HEK293 (cell line): ENCODE measurements around the gene LPIN1.

Source experiments
- CTCF ChIA-PET: fragments of 350-600 bp; formaldehyde crosslinking; extraction: SDS; loops from one replicate; lab custom pipeline; 2021; ENCODE audit warnings: antibody characterized with exemption; lab: Yijun Ruan, JAX
- POLR2A ChIA-PET: fragments of 300-600 bp; formaldehyde crosslinking; extraction: SDS; loops from one replicate; lab custom pipeline; 2020; ENCODE audit warnings: antibody characterized with exemption, inconsistent platforms; lab: Yijun Ruan, JAX
- H3K27ac ChIP-seq: fragments of 200-500 bp; sonication (Bioruptor generic); 2 replicates; pipeline ENCODE4 v1.5.1; 2014; ENCODE audit warnings: low read depth, low read length, control low read depth, inconsistent platforms; ENCODE audit errors: extremely low read depth
- H3K36me3 ChIP-seq, 2 experiments: fragments of 200-500 bp in 1 of 2; sonication (Bioruptor generic) in 1 of 2; 1 replicate in 1 of 2; 2 replicates in 1 of 2; pipeline ENCODE4 v1.5.1; 2014 to 2017; ENCODE audit warnings: inconsistent platforms in 2 of 2, low read length in 2 of 2; ENCODE audit not compliant: control insufficient read depth in 2 of 2, insufficient read depth in 1 of 2
- H3K4me1 ChIP-seq: fragments of 200-500 bp; sonication (Bioruptor generic); 2 replicates; pipeline ENCODE4 v1.5.1; 2014; ENCODE audit warnings: mild to moderate bottlenecking, low read length, inconsistent platforms; ENCODE audit not compliant: control insufficient read depth, insufficient read depth
- H3K4me3 ChIP-seq: 2 replicates; pipeline ENCODE4 v1.5.1; 2011; ENCODE audit warnings: low read depth, mild to moderate bottlenecking, control low read depth, low read length, moderate library complexity
- H3K9me3 ChIP-seq: fragments of 200-500 bp; sonication (Bioruptor generic); 2 replicates; pipeline ENCODE4 v1.5.1; 2014; ENCODE audit warnings: low read depth, low read length, inconsistent platforms; ENCODE audit not compliant: control insufficient read depth, insufficient read depth
- BCL11A ChIP-seq: fragments of 450-650 bp; formaldehyde crosslinking; IDR thresholded peaks from 2 replicates; pipeline ENCODE4 v1.5.1; 2016; ENCODE audit warnings: low read depth, missing biosample characterization, missing genetic modification characterization
- KLF1 ChIP-seq: fragments of 450-650 bp; formaldehyde crosslinking; IDR thresholded peaks from 2 replicates; pipeline ENCODE4 v1.5.1; 2016; ENCODE audit warnings: missing biosample characterization, missing genetic modification characterization
- KLF10 ChIP-seq: fragments of 450-650 bp; IDR thresholded peaks from 2 replicates; pipeline ENCODE4 v1.5.1; 2018; ENCODE audit warnings: missing biosample characterization, mild to moderate bottlenecking, missing genetic modification characterization
- REPIN1 ChIP-seq: fragments of 450-650 bp; formaldehyde crosslinking; IDR thresholded peaks from 2 replicates; pipeline ENCODE4 v1.5.1; 2017; ENCODE audit warnings: missing biosample characterization, missing genetic modification characterization, low read depth
- ZBTB21 ChIP-seq: fragments of 450-650 bp; formaldehyde crosslinking; IDR thresholded peaks from 2 replicates; pipeline ENCODE4 v1.5.1; 2017; ENCODE audit warnings: missing biosample characterization, missing genetic modification characterization
- ZBTB48 ChIP-seq: fragments of 450-650 bp; formaldehyde crosslinking; IDR thresholded peaks from 2 replicates; pipeline ENCODE4 v1.5.1; 2016; ENCODE audit warnings: missing biosample characterization, missing genetic modification characterization
- ZFP37 ChIP-seq: fragments of 450-650 bp; formaldehyde crosslinking; IDR thresholded peaks from 2 replicates; pipeline ENCODE4 v1.5.1; 2016; ENCODE audit warnings: missing biosample characterization, missing genetic modification characterization
- ZNF114 ChIP-seq: fragments of 450-650 bp; formaldehyde crosslinking; IDR thresholded peaks from 2 replicates; pipeline ENCODE4 v1.5.0; 2017; ENCODE audit warnings: missing biosample characterization, missing genetic modification characterization
- ZNF138 ChIP-seq: fragments of 450-650 bp; formaldehyde crosslinking; IDR thresholded peaks from 2 replicates; pipeline ENCODE4 v1.5.1; 2016; ENCODE audit warnings: missing biosample characterization, missing genetic modification characterization, borderline replicate concordance
- ZNF211 ChIP-seq: fragments of 450-650 bp; formaldehyde crosslinking; IDR thresholded peaks from 2 replicates; pipeline ENCODE4 v1.5.1; 2016; ENCODE audit warnings: low read depth, missing biosample characterization, missing genetic modification characterization
- ZNF214 ChIP-seq: fragments of 450-650 bp; formaldehyde crosslinking; IDR thresholded peaks from 2 replicates; pipeline ENCODE4 v1.5.1; 2017; ENCODE audit warnings: missing biosample characterization, mild to moderate bottlenecking, missing genetic modification characterization, borderline replicate concordance
- ZNF23 ChIP-seq: fragments of 450-650 bp; formaldehyde crosslinking; IDR thresholded peaks from 2 replicates; pipeline ENCODE4 v1.5.1; 2016; ENCODE audit warnings: missing biosample characterization, missing genetic modification characterization, borderline replicate concordance
- ZNF266 ChIP-seq: fragments of 450-650 bp; formaldehyde crosslinking; IDR thresholded peaks from 2 replicates; pipeline ENCODE4 v1.5.1; 2016; ENCODE audit warnings: missing biosample characterization, missing genetic modification characterization, low read depth
- ZNF274 ChIP-seq, 2 experiments: fragments of 200-500 bp in 1 of 2; fragments of 450-650 bp in 1 of 2; sonication (Bioruptor generic) in 1 of 2; formaldehyde crosslinking in 1 of 2; IDR thresholded peaks; 2 replicates each; pipeline versions ENCODE4 v1.5.1 to v1.6.1; 2014 to 2016; ENCODE audit warnings: borderline replicate concordance in 1 of 2, inconsistent platforms in 1 of 2, low read length in 1 of 2, missing biosample characterization in 1 of 2, missing genetic modification characterization in 1 of 2
- ZNF335 ChIP-seq: fragments of 450-650 bp; formaldehyde crosslinking; conservative IDR thresholded peaks from 2 replicates; pipeline ENCODE4 v1.5.1; 2016; ENCODE audit warnings: missing biosample characterization, missing genetic modification characterization
- ZNF350 ChIP-seq: fragments of 450-650 bp; formaldehyde crosslinking; IDR thresholded peaks from 2 replicates; pipeline ENCODE4 v1.5.0; 2017; ENCODE audit warnings: missing biosample characterization, mild to moderate bottlenecking, missing genetic modification characterization
- ZNF366 ChIP-seq: fragments of 450-650 bp; formaldehyde crosslinking; conservative IDR thresholded peaks from 2 replicates; pipeline ENCODE4 v1.5.1; 2016; ENCODE audit warnings: missing biosample characterization, missing genetic modification characterization
- ZNF404 ChIP-seq: fragments of 450-650 bp; formaldehyde crosslinking; IDR thresholded peaks from 2 replicates; pipeline ENCODE4 v1.5.1; 2017; ENCODE audit warnings: missing biosample characterization, missing genetic modification characterization
- ZNF416 ChIP-seq: fragments of 450-650 bp; formaldehyde crosslinking; IDR thresholded peaks from 2 replicates; pipeline ENCODE4 v1.5.1; 2016; ENCODE audit warnings: missing biosample characterization, missing genetic modification characterization
- ZNF426 ChIP-seq: fragments of 450-650 bp; formaldehyde crosslinking; IDR thresholded peaks from 2 replicates; pipeline ENCODE4 v1.5.1; 2017; ENCODE audit warnings: missing biosample characterization, missing genetic modification characterization, mild to moderate bottlenecking, inconsistent platforms, moderate library complexity
- ZNF548 ChIP-seq: fragments of 450-650 bp; formaldehyde crosslinking; IDR thresholded peaks from 2 replicates; pipeline ENCODE4 v1.5.1; 2016; ENCODE audit warnings: missing biosample characterization, missing genetic modification characterization
- ZNF621 ChIP-seq: fragments of 450-650 bp; formaldehyde crosslinking; IDR thresholded peaks from 2 replicates; pipeline ENCODE4 v1.5.1; 2017; ENCODE audit warnings: missing biosample characterization, missing genetic modification characterization
- ZNF623 ChIP-seq: fragments of 450-650 bp; formaldehyde crosslinking; IDR thresholded peaks from 2 replicates; pipeline ENCODE4 v1.5.1; 2016; ENCODE audit warnings: missing biosample characterization, missing genetic modification characterization
- ZNF785 ChIP-seq: fragments of 450-650 bp; formaldehyde crosslinking; IDR thresholded peaks from 2 replicates; pipeline ENCODE4 v1.5.1; 2016; ENCODE audit warnings: missing biosample characterization, missing genetic modification characterization
- ZNF830 ChIP-seq: fragments of 450-650 bp; IDR thresholded peaks from 2 replicates; pipeline ENCODE4 v1.5.0; 2018; ENCODE audit warnings: missing biosample characterization, missing genetic modification characterization, low read depth, mild to moderate bottlenecking, moderate library complexity
- TF ChIP-seq, protein P1 (sequence below): fragments of 450-650 bp; formaldehyde crosslinking; IDR thresholded peaks from 2 replicates; pipeline ENCODE4 v1.5.1; 2016; ENCODE audit warnings: missing biosample characterization, missing genetic modification characterization
- TF ChIP-seq, protein P2 (sequence below): fragments of 450-650 bp; formaldehyde crosslinking; IDR thresholded peaks from 2 replicates; pipeline ENCODE4 v1.5.1; 2016; ENCODE audit warnings: missing biosample characterization, missing genetic modification characterization
- TF ChIP-seq, protein P3 (sequence below): fragments of 450-650 bp; formaldehyde crosslinking; IDR thresholded peaks from 2 replicates; pipeline ENCODE4 v1.5.1; 2016; ENCODE audit warnings: missing biosample characterization, missing genetic modification characterization
- TF ChIP-seq, protein P4 (sequence below): fragments of 450-650 bp; formaldehyde crosslinking; IDR thresholded peaks from 2 replicates; pipeline ENCODE4 v1.5.1; 2016; ENCODE audit warnings: missing biosample characterization, missing genetic modification characterization
- TF ChIP-seq, protein P5 (sequence below): fragments of 450-650 bp; formaldehyde crosslinking; IDR thresholded peaks from 2 replicates; pipeline ENCODE4 v1.5.1; 2016; ENCODE audit warnings: missing biosample characterization, missing genetic modification characterization

The LPIN1 gene

DNA sequence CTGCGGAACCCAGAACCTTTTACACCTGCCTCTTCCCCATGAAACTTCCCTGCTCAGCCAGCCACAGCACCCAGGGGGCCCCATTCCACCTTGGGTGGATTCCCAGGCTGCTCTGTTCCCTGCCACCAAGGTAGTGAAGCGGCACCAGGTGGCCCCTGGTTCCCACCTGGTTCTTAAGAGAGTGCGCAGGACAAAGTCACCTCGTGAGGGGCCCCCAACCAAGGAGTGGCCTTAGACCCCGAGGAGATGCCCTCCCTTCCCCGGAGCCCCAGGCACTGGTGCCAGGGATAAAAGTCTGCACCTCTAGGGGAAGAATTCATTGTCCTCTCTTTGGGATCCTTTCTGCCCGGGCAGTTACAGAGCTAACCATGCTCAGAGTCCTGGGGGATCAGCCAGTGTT is 3.1 kb upstream of the LPIN1 start (continued):
- TF ChIP-seq ZNF138 (no peak), ZNF623 (no peak), ZNF426 (no peak), BCL11A (tag by site-specific recombination) (no peak), ZNF416 (tag by site-specific recombination) (no peak)
- TF ChIP-seq, protein P1, sequence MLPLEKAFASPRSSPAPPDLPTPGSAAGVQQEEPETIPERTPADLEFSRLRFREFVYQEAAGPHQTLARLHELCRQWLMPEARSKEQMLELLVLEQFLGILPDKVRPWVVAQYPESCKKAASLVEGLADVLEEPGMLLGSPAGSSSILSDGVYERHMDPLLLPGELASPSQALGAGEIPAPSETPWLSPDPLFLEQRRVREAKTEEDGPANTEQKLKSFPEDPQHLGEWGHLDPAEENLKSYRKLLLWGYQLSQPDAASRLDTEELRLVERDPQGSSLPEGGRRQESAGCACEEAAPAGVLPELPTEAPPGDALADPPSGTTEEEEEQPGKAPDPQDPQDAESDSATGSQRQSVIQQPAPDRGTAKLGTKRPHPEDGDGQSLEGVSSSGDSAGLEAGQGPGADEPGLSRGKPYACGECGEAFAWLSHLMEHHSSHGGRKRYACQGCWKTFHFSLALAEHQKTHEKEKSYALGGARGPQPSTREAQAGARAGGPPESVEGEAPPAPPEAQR (tag by site-specific recombination), result no peak

DNA sequence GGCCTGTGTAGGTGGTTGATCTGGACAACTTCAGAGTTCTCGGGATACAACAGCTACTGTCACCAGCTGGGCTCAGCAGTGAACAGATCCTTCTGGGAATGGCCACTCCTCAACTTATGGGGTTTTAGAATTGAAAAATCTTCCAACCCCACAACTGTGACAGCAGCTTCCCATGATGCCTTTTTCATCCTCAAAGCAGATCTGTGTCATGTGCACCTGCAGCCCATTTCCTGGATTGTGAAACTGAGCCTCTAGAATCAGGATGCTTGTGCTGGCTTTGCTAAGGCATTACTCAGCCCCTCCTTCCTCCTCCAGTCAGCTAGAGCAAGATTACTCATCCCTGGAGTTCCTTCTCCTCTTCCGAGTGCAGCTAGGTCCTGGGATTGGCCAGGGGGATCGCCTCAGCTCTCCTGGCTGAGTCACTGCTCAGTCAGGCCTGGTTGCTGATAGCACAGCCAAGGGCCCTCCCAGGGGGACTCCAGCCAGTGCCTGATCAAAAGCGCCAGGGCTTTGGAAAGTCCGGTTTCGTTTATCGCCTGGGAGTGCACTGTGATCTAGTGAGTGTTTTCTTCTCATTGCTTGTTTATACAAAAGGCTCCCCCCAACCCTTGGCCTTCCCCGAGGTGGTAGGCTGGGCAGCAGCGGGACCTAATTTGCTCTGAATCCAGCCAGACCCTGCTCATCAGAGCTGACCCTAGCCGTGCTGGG is 2.4 kb upstream of the LPIN1 start:
- ChIA-PET POLR2A (interaction anchor here (1.0 to 1.3 kb wide), 2 partner anchors 9 to 56 kb away, joined by 4 to 8 read pairs; no protein-coding TSS in a partner anchor), CTCF (interaction anchor here (0.5 to 2.6 kb wide), 13 partner anchors 10 to 729 kb away, joined by 3 to 17 read pairs (median 4); no protein-coding TSS in a partner anchor)
- 0 out of 2 replicates have a peak, but pooled peaks cover 5% of the 10 kb centered on the region for H3K4me1 ChIP-seq
- TF ChIP-seq ZBTB21 (tag by site-specific recombination) (peak; percentile 60), ZNF211 (no peak), ZBTB48 (tag by site-specific recombination) (peak; percentile 35; the same call in 1 of the 2 replicates), ZNF404 (tag by site-specific recombination) (no peak), ZNF335 (peak; percentile 95), ZNF785 (tag by site-specific recombination) (no peak), KLF10 (tag by site-specific recombination) (peak; percentile 99), ZNF548 (tag by site-specific recombination) (no peak), KLF1 (peak; percentile 49; the same call in 1 of the 2 replicates), ZNF350 (tag by site-specific recombination) (no peak), ZNF274 (IDR thresholded peaks at IDR 0.05; ENCODE audit: low read length) (no peak), ZNF274 (tag by site-specific recombination; IDR thresholded peaks at IDR 0.05; ENCODE audit: borderline replicate concordance) (no peak), ZNF416 (tag by site-specific recombination) (no peak), ZNF266 (tag by site-specific recombination) (no peak), ZNF366 (peak; percentile 94), ZNF621 (tag by site-specific recombination) (no peak), REPIN1 (no peak), ZNF214 (tag by site-specific recombination) (no peak), ZNF23 (tag by site-specific recombination) (no peak), ZFP37 (tag by site-specific recombination) (peak; percentile 67), ZNF830 (tag by site-specific recombination) (no peak), ZNF114 (tag by site-specific recombination) (no peak)
- TF ChIP-seq, protein P2, sequence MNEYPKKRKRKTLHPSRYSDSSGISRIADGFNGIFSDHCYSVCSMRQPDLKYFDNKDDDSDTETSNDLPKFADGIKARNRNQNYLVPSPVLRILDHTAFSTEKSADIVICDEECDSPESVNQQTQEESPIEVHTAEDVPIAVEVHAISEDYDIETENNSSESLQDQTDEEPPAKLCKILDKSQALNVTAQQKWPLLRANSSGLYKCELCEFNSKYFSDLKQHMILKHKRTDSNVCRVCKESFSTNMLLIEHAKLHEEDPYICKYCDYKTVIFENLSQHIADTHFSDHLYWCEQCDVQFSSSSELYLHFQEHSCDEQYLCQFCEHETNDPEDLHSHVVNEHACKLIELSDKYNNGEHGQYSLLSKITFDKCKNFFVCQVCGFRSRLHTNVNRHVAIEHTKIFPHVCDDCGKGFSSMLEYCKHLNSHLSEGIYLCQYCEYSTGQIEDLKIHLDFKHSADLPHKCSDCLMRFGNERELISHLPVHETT (tag by site-specific recombination), result peak; percentile 83; the same call in 1 of the 2 replicates
- TF ChIP-seq, protein P3, sequence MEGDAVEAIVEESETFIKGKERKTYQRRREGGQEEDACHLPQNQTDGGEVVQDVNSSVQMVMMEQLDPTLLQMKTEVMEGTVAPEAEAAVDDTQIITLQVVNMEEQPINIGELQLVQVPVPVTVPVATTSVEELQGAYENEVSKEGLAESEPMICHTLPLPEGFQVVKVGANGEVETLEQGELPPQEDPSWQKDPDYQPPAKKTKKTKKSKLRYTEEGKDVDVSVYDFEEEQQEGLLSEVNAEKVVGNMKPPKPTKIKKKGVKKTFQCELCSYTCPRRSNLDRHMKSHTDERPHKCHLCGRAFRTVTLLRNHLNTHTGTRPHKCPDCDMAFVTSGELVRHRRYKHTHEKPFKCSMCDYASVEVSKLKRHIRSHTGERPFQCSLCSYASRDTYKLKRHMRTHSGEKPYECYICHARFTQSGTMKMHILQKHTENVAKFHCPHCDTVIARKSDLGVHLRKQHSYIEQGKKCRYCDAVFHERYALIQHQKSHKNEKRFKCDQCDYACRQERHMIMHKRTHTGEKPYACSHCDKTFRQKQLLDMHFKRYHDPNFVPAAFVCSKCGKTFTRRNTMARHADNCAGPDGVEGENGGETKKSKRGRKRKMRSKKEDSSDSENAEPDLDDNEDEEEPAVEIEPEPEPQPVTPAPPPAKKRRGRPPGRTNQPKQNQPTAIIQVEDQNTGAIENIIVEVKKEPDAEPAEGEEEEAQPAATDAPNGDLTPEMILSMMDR (tag by site-specific recombination), result no peak
- TF ChIP-seq, protein P4, sequence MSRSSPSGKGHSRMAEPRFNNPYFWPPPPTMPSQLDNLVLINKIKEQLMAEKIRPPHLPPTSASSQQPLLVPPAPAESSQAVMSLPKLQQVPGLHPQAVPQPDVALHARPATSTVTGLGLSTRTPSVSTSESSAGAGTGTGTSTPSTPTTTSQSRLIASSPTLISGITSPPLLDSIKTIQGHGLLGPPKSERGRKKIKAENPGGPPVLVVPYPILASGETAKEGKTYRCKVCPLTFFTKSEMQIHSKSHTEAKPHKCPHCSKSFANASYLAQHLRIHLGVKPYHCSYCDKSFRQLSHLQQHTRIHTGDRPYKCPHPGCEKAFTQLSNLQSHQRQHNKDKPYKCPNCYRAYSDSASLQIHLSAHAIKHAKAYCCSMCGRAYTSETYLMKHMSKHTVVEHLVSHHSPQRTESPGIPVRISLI (tag by site-specific recombination), result no peak
- TF ChIP-seq, protein P5, sequence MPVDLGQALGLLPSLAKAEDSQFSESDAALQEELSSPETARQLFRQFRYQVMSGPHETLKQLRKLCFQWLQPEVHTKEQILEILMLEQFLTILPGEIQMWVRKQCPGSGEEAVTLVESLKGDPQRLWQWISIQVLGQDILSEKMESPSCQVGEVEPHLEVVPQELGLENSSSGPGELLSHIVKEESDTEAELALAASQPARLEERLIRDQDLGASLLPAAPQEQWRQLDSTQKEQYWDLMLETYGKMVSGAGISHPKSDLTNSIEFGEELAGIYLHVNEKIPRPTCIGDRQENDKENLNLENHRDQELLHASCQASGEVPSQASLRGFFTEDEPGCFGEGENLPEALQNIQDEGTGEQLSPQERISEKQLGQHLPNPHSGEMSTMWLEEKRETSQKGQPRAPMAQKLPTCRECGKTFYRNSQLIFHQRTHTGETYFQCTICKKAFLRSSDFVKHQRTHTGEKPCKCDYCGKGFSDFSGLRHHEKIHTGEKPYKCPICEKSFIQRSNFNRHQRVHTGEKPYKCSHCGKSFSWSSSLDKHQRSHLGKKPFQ, result no peak

More for the DNA sequence above, 2.4 kb upstream of the LPIN1 start:
- no peaks in the 10 kb centered on the region for H3K36me3 ChIP-seq
- H3K9me3 ChIP-seq, result no peaks in the 10 kb centered on the region
- no peak overlapping the region for H3K4me3 ChIP-seq
- H3K27ac ChIP-seq, result peak overlapping the region; percentile 7; the same call in 1 of the 2 replicates
